ENCODE results near the gene SULT1E1.

DNA sequence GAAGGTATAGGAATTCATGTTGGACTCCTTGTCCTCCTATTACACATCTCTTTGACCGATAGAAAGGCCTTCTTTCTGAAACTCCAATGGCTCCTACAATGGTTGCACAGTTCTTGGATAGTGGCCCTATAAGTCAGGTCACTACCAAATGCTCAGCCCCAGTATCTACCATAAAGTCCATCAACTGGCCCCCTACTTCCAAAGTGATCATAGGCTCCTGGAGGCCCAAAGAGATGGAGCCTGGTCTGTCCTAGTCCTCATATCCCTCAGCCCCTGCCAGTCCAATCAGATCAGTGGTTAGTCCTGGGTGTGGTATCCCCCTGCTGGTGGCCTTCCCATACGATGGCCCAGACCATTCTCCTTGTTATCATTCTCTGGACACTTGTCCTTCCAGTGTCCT is 30.3 kb downstream of the SULT1E1 start:
- TF ChIP-seq HDGF (IDR thresholded peaks at IDR 0.05), result no peak
- no peak for TF ChIP-seq POLR2A (IDR thresholded peaks at IDR 0.05; ENCODE audit: low read depth, low read length)
- TF ChIP-seq SUZ12 (IDR thresholded peaks at IDR 0.05; ENCODE audit: unreplicated experiment), result no peak
- TF ChIP-seq CTCF (IDR thresholded peaks at IDR 0.05 in 2 of 3, conservative IDR thresholded peaks at IDR 0.05 in 1 of 3; ENCODE audit: control insufficient read depth in 2 of 3, extremely low read depth in 1 of 3, insufficient read depth in 1 of 3, low read depth in 3 of 3, low read length in 3 of 3), result no peak
- TF ChIP-seq FOS (IDR thresholded peaks at IDR 0.05; ENCODE audit: borderline replicate concordance, extremely low read depth, insufficient read length), result no peak
- no peak for TF ChIP-seq EP300 (IDR thresholded peaks at IDR 0.05; ENCODE audit: borderline replicate concordance in 1 of 2, control insufficient read depth in 1 of 2, low read depth in 2 of 2, low read length in 2 of 2)
- TF ChIP-seq EGR1 (IDR thresholded peaks at IDR 0.05; ENCODE audit: borderline replicate concordance in 1 of 2, low read depth in 2 of 2, low read length in 2 of 2), result no peak
- TF ChIP-seq, protein P1, sequence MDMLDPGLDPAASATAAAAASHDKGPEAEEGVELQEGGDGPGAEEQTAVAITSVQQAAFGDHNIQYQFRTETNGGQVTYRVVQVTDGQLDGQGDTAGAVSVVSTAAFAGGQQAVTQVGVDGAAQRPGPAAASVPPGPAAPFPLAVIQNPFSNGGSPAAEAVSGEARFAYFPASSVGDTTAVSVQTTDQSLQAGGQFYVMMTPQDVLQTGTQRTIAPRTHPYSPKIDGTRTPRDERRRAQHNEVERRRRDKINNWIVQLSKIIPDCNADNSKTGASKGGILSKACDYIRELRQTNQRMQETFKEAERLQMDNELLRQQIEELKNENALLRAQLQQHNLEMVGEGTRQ (IDR thresholded peaks at IDR 0.05; ENCODE audit: borderline replicate concordance, low read depth, low read length), result no peak
- TF ChIP-seq, protein P2, sequence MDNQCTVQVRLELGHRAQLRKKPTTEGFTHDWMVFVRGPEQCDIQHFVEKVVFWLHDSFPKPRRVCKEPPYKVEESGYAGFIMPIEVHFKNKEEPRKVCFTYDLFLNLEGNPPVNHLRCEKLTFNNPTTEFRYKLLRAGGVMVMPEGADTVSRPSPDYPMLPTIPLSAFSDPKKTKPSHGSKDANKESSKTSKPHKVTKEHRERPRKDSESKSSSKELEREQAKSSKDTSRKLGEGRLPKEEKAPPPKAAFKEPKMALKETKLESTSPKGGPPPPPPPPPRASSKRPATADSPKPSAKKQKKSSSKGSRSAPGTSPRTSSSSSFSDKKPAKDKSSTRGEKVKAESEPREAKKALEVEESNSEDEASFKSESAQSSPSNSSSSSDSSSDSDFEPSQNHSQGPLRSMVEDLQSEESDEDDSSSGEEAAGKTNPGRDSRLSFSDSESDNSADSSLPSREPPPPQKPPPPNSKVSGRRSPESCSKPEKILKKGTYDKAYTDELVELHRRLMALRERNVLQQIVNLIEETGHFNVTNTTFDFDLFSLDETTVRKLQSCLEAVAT (IDR thresholded peaks at IDR 0.05), result no peak
- TF ChIP-seq HDAC2 (IDR thresholded peaks at IDR 0.05), result no peak

All from GM12878 (cell line).